Measurements from ENCODE around the gene AGFG2. TPM values are rescaled to one million over a fixed set of nuclear protein-coding genes. Genes with fewer than 3 reads are reported as not detected.
A peak's percentile ranks its signal among the peaks of the same experiment; 100 is the strongest.

AGFG2 gene
- total and polyA plus RNA-seq, 2 of the 13 experiments (the other 11 are each of a cell fraction or from before 2014, with no cell fraction given) = 125 to 132 TPM

DNA sequence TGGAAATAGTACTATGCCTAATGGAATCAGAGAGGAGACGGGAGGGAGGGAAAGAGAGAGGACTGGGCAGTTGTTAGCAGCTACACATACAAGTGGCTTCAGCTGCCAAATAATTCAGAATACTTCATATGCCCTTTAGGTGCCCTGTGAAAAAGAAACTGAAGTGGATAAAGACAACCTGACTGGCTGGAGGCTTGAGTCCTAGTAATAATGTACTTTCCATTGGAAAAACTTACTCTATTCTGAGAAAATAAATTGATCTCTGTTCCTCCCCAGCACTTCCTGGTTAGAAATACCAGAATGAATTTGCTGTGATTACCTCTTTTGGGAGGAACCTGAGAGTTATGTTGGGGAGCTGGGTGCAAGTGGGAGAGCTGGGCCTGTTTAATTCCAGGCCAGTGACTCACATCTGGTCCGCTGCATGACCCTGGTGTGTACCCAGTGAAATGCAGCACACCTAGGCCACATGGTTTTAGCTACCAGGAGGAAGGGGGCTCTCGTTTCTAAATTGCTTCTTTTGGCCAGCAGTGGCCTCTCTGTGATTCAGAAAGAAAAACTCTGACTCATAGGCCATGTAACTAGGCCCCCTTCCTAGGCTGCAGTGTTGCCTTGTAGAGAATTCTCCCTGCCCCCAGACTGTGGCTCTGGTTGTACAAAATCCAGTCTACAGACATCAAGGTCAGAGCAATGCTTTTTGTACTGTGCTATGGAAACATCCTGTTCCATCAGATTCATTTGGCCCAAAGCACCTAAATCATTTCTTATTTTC, 6.5 kb downstream of the AGFG2 start (continued):
- TF ChIP-seq WIZ (CRISPR knock-in tag; IDR thresholded peaks at IDR 0.05) (no peak), SATB2 (CRISPR knock-in tag; IDR thresholded peaks at IDR 0.05) (no peak), CAMTA2 (CRISPR knock-in tag; IDR thresholded peaks at IDR 0.05; ENCODE audit: borderline replicate concordance) (no peak), DNMT3B (CRISPR knock-in tag; conservative IDR thresholded peaks at IDR 0.05) (no peak), LCORL (IDR thresholded peaks at IDR 0.05) (peak; percentile 85), LCORL (CRISPR knock-in tag; IDR thresholded peaks at IDR 0.05) (peak; percentile 94), NR2F6 (IDR thresholded peaks at IDR 0.05) (no peak; the same call in 1 of the 2 replicates), NR2F6 (CRISPR knock-in tag; IDR thresholded peaks at IDR 0.05) (peak; percentile 86; the same call in 1 of the 2 replicates), MTA1 (CRISPR knock-in tag; IDR thresholded peaks at IDR 0.05; ENCODE audit: borderline replicate concordance) (no peak), ZNF552 (CRISPR knock-in tag; IDR thresholded peaks at IDR 0.05; ENCODE audit: borderline replicate concordance) (no peak), PAX8 (CRISPR knock-in tag; IDR thresholded peaks at IDR 0.05; ENCODE audit: borderline replicate concordance) (no peak), HOXA5 (CRISPR knock-in tag; IDR thresholded peaks at IDR 0.05) (no peak; the same call in 1 of the 2 replicates), EEA1 (CRISPR knock-in tag; IDR thresholded peaks at IDR 0.05; ENCODE audit: borderline replicate concordance) (no peak), ZC3H4 (CRISPR knock-in tag; IDR thresholded peaks at IDR 0.05; ENCODE audit: borderline replicate concordance) (no peak), ZFP62 (CRISPR knock-in tag; IDR thresholded peaks at IDR 0.05) (no peak), HINFP (CRISPR knock-in tag; IDR thresholded peaks at IDR 0.05; ENCODE audit: low read depth) (peak; percentile 83; the same call in 1 of the 2 replicates), SRF (IDR thresholded peaks at IDR 0.05; ENCODE audit: low read depth, low read length) (peak; percentile 9; the same call in 1 of the 2 replicates), ZNF83 (CRISPR knock-in tag; IDR thresholded peaks at IDR 0.05; ENCODE audit: borderline replicate concordance) (no peak), SMAD9 (CRISPR knock-in tag; IDR thresholded peaks at IDR 0.05) (no peak), SPEN (CRISPR knock-in tag; IDR thresholded peaks at IDR 0.05; ENCODE audit: low read depth) (no peak), ZBTB14 (CRISPR knock-in tag; IDR thresholded peaks at IDR 0.05) (no peak), ZFY (CRISPR knock-in tag; IDR thresholded peaks at IDR 0.05) (peak; percentile 60), ZNF563 (CRISPR knock-in tag; IDR thresholded peaks at IDR 0.05) (no peak), DZIP1 (CRISPR knock-in tag; IDR thresholded peaks at IDR 0.05) (no peak), ATF7 (IDR thresholded peaks at IDR 0.05) (no peak), ATF7 (CRISPR knock-in tag; IDR thresholded peaks at IDR 0.05) (no peak)
